Activated naive CD4-positive, alpha-beta T cell (primary cell): ENCODE results near the gene FBXW5.

Experiments used
- DNase-seq, 4 experiments: peaks; one replicate each; lab custom pipeline; 2025; lab: John Stamatoyannopoulos, UW

The FBXW5 gene

DNA sequence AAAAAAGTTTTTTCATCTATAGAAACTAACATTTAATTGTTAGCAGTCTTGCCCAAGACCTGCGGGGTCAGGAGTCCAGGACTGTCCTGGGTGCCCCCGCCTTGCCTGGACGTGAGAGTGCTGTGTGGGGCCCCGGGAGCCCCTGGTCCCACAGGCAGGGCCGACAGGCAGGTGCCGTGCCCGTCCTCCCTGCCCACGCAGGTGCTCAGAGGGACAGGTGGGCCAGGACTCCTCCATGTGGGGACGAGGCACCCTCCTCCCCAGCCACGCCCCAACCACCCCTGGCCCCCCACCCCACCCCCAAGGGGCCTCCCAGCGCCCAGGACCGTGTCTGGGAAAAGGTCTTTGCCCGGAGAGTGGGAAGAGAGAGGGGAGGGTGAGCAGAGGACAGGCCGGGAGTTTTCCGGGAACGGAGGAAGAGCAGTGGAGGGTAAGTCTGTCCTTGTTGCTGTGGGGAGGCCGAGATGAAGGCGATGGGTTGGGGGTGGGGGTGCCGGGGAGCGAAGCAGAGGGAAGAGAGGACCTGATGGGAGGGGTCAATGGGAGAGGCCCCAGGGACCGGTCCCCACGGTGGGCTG, 4.8 kb upstream of the FBXW5 start:
- no peak for DNase-seq

DNA sequence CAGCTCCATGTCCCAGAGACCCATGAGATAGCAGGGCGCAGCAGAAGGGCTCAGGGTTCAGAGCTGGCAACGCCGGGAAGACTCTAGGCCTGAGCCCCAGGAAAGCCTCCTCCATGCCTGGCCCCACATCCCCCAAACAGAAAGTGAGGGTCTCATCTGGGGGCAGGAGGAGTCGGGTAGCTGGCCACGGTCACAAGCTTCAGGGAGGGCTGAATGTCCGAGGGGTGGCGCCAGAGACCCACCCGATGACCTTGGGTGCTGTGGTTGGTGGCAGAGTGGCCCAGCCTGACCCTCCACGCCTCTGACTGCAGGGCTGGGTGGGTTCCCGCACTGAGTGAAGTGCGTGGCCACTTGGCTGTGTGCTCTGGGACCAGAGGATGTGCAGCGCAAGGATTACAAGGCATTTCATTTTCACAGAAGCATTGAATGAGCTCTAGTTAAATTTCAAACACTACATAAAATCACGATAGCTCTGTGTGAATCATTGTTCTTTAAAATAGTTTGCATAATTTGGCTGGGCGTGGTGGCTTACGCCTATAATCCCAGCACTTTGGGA, 3.5 kb upstream of the FBXW5 start:
- DNase-seq = no peak

DNA sequence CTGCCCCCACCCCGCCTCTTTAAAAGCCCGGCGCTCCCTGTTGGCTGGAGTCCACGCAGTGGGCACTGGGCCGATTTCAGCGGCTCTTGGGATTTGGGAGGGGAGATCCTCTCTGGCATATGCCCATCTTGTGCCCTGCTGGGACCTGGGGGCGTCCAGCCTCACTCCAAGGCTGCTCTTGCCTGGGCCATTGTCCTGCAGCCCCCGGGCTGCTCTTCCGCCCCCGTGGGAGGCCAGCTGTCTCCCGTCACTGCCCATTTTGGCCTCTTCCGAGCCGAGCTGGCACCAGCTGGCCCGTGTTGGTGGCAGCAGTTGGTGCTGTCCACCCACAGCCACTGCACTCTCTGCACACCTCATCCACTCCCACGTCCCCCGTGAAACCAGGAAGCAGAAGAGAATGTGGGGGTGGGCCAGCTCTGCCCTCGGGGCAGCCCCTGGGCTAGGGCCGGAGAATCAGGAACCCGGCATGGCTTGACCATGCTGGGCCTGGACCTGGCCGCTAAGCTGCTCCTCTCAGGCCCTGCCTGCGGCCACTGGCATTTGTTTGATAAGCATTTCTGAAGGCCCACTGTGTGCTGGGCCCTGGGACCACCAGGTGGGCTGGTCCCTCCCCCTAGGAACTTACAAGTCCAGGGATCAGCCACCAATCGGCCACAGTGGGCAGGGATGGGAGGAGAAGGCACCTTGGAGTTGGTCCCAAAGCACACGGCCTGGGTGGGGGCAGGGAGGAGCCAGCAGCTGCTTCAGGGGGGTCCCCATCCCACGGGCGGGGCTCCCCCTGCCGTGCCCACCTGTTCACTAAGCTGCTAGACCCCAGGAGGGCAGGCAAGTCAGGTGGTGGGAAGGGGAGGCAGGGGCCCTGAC, 2.7 kb upstream of the FBXW5 start:
- DNase-seq = no peak

DNA sequence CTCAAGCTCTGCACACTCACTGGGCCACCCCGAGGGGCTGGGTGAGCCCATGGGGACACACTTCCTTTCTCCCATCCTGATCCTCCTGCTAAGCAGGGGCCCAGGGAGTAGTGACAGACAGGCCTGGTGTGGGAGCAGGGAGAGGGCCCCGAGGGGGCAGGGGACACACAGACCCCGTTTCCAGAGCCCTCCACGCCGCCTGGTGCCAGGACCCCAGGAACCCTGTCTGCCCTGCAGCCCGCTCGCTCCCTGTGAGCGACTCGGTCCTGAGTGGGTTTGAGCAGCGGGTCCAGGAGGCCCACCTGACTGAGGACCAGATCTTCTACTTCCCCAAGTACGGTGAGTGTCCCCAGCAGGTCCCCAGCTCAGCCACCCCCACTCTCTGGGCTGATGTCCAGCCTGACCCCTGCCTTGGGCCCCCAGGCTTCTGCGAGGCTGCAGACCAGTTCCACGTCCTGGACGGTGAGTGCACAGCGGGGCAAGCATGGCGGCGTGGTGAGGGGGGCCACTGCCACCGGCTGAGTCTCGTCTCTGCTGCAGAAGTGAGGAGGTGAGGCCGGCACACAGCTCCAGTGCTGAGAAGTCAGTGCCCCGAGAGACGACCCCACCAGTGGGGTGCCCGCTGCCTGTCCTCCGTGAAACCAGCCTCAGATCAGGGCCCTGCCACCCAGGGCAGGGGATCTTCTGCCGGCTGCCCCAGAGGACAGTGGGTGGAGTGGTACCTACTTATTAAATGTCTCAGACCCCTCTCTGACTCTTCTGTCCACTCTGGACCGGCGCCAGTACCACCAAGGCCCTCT, 1.9 kb upstream of the FBXW5 start:
- DNase-seq = no peak

DNA sequence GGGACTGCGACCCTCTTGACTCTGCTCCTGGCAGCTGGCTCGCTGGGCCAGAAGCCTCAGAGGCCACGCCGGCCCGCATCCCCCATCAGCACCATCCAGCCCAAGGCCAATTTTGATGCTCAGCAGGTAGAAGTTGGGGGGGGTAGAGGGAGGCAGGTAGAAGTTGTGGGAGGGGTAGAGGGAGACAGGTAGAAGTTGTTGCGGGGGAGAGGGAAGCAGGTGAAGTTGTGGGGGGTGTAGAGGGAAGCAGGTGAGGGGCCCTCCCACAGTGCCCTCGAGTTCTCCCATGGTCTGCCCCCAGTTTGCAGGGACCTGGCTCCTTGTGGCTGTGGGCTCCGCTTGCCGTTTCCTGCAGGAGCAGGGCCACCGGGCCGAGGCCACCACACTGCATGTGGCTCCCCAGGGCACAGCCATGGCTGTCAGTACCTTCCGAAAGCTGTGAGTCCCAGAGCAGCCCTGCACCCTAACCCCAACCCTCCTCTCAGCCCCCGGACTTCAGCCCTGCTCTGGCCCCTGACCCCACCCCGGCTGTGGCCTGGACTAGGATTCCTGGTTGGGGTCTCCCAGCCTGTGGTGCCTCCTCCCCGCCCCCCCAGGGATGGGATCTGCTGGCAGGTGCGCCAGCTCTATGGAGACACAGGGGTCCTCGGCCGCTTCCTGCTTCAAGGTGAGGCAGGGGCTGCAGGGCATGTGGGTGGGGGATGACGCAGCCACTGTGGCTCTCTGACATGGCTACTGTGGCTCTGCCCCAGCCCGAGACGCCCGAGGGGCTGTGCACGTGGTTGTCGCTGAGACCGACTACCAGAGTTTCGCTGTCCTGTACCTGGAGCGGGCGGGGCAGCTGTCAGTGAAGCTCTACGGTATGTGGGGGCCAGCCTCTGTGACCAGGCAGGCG, 1.0 kb upstream of the FBXW5 start:
- DNase-seq = no peak

DNA sequence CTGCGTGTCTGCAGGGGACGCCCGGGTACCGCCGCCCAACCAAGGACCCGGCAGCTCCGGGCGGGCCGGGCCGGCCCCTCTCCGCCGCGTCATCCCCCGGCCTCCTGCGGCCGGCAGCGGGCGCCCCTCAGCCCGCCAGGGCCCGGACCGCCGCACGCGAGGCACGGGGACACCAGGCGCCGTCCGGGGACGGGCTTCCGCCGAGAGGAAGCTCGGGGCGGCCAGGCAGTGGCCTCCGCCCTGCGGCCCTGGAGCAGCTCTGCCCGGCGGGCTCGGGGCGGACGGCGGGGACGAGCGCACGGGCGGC, 373 bp downstream of the FBXW5 start:
- no peak for DNase-seq

DNA sequence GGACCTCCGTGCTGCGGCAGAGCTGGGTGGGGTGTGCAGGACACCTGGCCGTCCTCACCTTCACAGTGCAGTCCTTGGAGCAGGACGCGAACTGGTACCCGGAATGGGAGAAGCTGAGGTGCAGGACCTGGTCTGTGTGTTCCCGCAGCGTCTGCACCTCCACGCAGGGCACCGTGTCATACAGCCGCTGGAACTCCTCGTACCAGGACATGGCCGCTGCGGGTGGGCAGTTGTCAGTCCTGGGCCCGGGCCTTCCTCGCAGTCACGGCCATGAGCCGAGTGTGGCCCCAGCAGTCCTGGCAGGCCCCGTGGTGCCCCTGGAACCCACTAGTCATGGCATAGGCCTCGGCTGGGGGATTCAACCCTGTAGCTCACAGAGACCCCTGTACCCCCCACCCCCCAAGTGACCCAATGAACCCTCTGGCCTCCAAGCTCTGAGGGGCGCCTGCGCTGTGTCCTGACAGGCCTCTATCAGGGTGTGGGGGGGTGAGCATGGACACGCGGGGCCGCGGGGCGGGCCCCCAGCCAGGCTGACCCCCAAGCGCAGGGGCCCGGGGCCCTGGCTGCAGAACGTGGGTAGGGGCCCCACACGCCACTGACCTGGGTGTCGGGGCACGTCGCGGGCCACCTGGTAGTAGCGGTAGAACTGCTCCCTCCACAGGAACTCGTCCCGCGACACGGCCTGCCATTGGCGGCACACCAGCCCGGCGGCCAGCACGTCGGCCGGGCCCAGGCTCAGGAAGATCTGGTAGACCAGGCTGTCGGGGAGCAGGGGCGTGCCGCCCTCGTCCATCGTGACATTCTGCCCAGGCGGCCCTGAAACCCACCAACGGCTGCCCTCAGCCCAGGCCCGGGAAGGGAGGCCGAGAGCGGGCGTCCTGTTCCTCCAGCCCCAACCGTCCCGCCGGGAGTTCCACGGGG, 987 bp downstream of the FBXW5 start:
- DNase-seq = no peak

DNA sequence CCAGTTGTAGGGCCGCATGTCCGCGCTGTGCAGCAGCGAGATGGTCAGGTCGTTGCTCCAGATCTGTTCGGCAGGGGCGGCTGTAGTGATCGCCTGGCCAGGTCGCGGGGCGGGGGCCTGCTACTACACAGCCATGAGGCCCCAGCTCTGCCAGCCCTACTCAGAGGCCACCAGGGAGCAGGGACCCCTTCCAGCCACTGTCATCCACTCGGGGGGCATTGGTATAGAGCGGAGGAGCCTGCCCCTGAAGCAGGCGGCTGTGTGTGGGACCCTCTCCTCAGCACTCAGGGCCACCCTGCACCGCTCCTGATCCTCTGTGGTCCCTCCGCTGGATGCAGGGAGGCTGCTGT, 1.7 kb downstream of the FBXW5 start:
- no peak for DNase-seq

DNA sequence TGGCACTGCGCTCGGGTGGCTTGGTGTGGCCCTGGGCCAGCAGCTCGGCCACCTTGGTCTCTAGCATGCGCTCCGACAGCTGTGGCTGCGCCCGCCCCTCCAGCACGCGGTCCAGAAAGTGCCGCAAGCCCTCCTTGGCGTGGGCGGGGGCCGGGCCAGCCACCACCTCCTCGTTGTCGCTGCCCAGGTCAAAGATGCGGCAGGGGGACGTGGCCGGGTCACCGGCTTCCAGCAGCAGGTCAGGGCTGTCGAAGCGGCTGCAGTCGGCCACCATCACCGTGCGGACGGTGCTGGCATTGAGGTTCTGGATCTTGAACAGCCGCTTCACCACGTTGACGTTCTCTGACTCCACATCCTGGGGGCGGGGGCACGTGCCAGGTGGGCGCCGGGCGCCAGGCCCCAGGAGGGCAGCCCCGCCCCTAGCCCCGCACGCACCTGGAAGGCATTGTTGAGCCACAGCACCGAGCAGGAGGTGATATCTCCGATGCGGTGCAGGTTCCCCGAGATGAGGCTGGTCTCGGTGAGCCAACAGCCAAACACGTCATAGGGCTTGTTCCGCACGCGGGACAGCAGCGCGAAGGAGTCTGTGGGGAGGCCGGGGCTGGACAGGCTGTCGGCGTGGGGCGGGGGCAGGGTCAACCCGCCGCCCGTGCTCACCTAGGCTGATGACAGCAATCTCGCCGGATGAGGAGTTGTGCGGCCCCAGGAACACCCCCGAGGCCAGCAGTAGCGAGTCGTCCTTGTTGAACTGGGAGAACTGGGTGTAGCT, 2.2 kb downstream of the FBXW5 start:
- no peak for DNase-seq

DNA sequence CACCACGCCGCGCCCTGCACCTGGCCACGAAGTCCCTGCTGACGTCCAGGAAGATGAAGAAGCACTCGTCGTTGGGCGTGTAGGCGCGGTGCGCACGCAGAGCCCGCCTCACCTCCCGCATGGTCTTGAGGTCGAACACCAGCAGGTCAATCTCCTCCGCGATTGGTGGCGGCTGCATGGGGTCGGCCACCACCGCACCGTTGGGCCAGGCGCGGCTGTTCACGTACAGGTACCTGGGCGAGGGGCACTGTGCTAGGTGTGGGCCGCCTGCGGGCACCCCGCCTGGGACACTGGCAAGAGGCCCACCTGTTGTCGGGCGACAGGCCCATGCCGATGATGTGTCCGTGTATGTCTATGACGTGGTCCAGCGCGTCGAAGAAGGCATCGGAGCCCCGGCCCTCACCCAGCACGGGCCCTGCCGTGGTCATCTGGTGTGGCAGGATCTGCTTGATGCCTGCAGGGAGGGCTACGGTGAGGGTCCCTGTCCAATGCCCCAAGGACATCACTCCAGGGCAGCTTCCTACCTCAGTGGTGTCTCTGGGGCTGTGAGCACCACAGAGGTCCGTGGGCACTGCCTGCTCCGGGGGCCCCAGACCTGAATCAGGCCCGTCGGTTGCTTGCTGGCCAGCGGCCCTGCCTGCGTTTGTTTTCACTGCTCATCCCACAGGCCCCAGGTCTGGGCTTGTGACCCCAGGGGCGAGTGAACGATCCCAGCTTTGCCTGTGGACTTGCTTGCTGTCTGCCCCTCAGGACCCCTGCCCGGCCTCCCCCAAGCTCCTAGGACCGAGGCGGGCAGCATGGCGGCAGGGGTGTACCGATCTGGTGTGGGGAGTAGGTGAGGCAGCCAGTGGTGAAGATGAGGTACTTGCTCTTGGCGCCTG, 3.1 kb downstream of the FBXW5 start:
- DNase-seq = no peak

DNA sequence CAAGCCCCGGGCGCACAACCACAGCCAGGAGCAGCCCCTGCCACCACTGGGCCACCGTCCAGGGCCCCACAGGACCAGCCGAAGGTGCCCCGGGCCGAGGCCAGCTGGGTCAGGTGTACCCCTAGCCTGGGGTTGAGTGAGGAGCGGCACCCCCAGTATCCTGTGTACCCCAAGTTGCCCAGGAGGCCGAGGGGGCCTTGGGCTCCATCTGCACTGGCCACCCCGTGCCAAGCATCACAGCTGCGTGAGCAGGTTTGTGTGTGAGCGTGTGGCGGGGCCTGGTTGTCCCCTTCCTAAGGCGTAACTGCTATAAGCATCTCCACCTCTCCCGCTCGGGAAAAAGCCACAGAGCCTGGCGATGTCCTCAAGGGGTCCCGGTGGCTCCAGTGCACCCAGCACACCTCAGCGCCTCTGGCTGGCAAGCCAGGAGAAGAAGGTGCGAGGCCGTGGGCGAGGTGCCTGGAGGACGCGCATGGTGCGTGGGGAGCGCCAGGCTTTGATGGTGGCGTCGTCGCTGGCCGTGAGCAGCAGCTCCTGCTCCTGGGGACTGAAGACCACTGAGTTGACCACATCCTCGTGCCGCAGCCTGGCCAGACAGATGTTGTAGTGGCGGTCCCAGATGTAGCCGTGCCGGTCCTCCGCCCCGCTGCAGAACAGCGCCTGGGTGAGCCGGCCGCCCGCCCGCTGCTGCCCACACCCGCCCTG, 3.9 kb downstream of the FBXW5 start:
- DNase-seq = no peak

DNA sequence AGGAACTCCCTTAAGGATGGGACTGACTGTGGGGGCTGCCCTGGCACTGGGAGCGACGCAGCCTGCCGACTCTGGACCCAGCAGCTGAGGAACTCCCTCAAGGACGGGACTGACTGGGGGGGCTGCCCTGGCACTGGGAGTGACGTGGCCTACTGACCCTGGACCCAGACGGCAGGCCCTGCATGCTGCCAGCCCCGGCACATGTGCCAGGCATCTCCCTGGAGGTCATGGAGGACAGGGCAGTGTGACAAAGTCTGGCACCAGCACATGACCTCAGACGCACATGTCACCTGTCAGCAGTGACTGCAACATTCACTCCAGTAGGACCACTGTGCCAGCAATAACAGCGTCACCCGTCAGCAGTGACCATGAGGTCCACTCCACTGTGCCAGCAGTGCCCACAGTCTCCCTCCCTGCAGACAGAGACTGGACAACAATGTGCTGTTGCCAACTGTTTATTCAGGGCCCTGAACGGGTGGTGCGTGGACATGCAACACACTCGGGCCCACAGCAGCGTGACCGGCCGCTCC, 4.5 kb downstream of the FBXW5 start:
- DNase-seq = no peak

DNA sequence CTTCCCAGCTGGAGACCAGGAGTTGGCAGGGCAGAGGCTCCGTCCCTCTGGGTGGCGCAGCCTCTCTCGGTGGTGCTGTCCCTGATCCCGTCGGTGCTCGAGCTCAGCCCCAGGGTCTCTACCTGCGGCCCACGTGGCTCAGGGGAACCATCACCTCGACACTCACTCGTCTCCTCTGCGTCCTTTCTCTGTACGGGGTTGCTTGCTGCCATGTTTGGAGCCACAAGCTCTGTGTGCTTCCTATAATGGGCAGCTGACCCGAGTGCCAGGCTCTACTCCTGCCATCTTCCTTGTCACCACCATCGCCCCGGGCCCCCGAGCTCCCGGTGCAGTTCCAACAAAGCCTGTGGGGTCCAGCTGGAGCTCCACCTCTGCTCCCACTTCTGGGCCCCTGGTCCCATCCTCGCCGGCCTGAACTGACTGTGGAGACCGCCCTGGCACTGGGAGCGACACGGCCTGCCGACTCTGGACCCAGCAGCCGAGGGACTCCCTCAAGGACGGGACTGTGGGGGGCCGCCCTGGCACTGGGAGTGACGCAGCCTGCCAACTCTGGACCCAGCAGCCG, 5.0 kb downstream of the FBXW5 start:
- no peak for DNase-seq

DNA sequence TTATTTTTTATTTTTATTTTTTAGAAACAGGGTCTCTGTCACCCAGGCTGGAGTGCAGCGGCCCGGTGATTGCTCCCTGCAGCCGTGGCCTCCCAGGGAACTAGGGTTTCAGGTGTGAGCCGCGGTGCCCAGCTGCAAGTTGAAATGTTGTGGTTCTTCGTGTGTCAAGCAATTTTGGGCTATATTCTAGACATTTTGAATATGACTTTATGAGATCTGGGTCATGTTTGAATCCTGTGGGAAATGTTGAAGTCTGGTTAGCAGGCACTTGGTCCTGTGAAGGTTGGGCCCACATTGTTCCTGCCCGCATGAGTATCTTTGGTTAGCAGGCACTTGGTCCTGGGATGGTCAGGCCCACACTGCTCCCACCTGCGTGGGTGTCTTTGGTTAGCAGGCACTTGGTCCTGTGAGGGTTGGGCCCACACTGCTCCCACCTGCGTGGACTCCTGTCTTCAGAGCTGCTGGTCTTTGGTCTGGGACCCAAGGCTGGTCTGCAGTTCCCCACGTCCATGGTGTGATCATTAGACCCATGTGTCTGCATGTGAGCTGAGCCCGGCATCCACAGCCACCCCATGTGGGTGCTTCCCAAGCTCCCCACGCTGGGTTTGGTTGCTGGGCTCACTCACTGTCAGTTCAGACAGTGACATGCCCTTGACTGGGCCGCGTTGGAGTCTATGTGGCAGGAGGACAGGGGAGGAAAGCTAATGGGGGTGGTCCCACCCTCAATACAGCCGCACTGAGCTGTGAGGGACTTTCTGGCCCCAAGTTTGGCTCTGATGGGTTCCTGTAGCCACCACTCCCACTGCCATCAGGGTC, 7.1 kb downstream of the FBXW5 start:
- no peak for DNase-seq

DNA sequence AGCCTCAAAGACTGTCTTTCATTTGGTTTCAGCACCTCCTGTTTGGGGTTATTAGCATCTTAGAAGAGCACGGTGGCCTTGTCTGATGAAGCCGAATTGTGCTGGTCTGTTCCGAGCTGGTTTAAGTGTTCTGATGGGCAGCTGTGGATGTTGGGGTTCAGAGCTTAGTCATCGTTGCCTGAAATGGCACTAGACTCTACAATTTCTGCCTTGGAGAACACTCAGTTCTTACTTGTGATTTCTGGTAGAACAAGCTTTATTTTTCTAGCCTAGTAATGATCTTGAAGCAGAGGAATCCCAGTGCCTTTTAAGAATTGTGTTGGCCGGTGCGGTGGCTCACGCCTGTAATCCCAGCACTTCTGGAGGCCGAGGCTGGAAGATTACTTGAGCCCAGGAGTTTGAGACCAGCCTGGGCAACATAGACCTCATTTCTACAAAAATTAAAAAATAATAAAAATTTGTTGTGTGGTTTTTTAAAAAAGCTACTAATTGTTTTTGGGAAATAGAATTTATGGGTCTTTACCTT, 7.8 kb downstream of the FBXW5 start:
- DNase-seq = no peak

DNA sequence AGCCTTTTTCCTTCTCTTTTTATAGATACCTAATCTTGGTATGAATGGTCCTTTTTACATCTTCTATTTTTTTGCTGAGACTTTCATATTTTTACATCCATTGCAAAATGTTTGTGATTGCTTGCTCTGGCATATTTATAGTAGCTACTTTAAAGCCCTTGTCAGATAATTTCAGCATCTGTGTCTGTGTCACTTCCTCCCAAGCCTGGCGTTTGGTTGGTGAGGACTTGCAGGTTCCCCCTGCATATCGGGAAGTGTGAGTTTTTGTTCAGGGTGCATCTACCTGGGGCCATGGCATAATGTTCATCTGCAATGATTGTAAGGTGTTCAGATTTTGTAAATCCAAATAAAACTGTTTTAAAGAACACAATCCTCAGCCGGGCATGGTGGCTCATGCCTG, 8.9 kb downstream of the FBXW5 start:
- no peak for DNase-seq

DNA sequence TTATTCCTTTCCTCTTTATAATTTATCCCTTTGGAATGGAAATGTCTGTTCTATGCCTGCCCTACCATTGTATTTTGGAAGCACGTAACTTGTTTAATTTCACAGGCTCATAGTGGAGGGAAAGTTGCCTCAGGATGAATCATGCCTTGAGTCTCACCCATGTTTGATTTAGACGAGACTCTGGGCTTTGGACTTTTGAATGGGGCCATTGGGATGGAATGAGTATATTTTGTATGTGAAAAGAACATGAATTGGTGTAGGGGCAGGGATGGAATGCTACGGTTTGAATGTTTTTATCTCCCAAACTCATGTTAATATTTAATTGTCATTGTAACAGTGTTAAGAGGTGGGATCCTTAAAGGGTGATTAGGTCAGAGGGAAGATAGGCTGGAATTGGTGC, 10.3 kb downstream of the FBXW5 start:
- no peak for DNase-seq
